GM21526 (cell line): ENCODE results near the gene PBX4.

Experiments used
- ATAC-seq: cut with Tn5 transposase; IDR thresholded peaks from one replicate; pipeline ENCODE4 v1.9.1; 2021; ENCODE audit warnings: moderate library complexity; ENCODE audit not compliant: unreplicated experiment, low FRiP score

PBX4 gene

DNA sequence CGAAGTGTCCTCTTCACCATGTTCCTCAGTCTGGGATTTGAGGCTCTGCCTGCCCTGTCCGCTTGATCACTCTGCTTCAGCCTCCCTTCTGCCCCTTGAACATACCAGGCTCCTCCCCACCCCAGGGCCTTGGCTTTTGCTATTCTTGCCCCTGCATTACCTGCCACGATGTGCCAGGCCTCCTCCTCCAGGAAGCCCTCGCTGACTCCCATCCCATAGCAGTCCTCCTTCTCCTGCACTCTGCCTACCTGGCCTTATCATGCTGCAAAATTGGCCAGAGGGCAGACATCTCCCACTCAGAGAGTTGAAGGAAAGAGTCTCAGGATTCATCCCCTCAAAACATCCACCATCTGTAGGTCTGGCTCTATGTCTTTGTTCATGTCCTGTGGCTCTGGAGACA lies 87.6 kb downstream of the PBX4 start:
- ATAC-seq, result no peak

DNA sequence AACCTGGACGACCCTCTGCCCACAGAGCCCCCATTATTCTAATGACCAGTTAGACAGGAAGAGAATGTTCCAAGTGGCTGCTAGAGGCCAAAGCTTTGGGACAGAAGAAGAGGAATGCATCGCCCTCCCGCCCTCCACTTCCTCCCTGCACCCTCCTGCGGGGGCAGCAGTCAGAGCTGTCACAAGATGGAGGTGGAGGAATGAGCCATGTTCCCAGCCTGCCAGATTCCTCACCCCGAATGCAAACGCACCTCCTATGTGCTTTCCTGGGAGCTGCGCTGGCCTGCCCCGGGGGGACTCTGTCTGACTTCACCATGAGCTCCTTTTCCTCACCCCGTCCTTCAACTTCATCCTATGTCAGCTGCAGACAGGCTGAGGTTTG lies 88.1 kb downstream of the PBX4 start:
- ATAC-seq, result no peak

DNA sequence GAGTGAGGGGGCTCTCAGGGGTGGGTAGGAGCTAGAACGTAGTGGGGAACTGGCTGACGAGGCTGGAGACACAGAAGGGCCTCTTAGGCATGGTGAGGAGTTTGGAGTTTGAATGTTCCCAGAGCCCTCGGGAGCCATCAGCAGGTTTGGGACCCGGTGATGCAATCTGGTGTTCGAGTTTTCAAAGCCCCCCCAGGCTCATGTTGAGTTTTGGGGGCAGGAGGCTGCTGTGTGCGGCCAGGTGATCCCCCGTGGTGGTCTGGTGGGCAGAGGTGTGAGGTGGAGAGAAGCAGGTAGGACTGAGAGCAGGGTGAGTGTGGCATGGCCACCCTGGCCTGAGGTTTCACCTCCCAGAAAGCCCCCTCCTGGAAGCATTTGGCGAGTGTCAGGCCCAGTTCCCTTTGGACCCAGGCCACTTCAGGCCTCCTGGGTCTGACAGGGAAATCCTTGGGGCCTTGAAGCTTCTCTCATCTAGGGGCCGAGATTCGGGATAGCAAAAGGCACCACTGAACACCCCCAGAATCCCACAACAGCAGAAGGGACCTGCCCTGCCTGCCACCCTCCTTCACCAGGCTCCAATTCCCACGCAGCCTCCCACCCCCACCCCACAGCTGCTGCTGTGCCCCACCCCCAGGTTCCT lies 88.6 kb downstream of the PBX4 start:
- ATAC-seq, result no peak

DNA sequence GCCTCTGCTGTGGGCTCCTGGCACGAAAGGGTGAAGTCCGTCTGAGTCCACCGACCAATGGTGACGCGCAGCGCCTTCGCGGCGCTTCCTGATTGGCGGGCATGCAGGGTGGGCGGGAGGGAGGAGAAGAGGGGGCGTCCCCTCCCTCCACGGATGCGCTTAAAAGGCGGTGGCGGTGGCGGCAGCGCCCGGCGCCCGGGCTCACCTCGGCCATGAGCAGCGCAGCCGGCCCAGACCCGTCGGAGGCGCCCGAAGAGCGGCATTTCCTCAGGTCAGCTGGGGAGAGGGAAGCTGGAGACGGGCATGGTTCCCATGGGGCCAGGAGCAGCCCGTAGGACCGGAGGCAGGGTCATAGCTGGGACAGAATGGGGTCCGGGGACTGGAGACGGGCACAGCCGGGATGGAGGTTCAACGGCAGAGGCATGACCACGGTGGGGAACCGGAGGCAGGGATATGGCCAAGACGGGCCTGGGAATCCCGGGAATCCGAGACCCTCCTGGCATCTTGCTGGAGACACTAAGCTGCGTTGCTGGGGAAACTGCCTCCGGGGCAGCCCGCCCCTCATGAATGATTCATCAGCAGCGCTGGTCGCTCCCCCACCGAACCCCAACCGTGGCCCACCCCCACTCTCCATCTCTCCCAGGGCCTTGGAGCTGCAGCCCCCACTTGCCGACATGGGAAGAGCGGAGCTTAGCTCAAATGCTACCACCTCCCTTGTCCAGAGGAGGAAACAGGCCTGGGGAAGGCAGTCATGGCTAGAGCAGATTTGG lies 89.6 kb downstream of the PBX4 start, which contains the start of gene YJEFN3:
YJEFN3 (plus strand) TSS at position 191 of the 770 bp plus-strand sequence; CDS start at position 213, 22 bp downstream.
- ATAC-seq, result no peak

DNA sequence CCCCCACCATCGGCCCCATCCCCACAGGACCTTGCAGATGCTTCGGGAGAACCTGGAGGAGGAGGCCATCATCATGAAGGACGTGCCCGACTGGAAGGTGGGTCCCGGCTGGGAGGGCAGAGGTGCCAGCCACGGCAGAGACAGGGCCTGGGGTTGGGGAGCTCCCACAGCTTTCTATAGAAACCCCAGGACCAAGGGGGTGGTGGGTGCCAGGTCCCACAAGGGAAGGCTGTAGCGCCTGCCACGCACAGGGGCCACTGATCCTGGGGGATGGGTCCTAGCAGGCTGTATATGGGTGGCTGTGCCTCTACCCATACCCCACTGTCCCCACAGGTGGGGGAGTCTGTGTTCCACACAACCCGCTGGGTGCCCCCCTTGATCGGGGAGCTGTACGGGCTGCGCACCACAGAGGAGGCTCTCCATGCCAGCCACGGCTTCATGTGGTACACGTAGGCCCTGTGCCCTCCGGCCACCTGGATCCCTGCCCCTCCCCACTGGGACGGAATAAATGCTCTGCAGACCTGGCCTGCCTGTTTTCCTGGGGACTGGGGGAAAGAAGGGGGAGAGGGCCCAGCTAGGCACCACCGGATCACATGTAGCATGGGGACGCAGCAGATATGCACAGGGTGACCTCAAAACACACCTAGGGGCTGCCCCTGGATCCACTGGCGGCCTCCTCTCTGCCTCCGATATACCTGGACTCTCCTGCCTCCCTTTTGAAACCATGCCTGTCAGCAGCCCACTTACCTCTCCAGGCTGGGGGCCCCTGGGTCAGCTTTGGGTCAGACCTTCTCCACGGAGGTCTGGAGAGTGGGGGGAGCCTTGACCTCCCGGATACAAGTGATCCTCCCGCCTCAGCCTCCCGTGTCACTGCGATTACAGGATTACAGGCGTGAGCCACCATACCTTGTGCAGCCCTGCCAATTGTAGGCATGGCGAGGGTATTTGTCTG lies 90.5 kb downstream of the PBX4 start:
- no peak for ATAC-seq

DNA sequence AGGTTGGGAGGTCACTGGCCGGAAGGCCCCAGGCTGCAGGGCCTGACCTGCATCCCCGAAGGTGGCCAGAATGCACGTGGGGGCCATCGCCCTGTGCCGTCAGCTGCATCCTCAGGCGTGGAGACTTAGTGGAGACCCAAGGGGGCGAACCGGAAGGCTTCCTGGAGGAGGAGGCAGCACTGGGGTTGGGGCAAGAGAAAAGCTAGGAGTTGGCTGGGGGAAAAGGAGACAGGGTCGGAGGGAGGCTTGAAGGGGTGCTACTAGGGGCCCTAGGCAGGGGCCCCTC lies 91.2 kb downstream of the PBX4 start:
- no peak for ATAC-seq

DNA sequence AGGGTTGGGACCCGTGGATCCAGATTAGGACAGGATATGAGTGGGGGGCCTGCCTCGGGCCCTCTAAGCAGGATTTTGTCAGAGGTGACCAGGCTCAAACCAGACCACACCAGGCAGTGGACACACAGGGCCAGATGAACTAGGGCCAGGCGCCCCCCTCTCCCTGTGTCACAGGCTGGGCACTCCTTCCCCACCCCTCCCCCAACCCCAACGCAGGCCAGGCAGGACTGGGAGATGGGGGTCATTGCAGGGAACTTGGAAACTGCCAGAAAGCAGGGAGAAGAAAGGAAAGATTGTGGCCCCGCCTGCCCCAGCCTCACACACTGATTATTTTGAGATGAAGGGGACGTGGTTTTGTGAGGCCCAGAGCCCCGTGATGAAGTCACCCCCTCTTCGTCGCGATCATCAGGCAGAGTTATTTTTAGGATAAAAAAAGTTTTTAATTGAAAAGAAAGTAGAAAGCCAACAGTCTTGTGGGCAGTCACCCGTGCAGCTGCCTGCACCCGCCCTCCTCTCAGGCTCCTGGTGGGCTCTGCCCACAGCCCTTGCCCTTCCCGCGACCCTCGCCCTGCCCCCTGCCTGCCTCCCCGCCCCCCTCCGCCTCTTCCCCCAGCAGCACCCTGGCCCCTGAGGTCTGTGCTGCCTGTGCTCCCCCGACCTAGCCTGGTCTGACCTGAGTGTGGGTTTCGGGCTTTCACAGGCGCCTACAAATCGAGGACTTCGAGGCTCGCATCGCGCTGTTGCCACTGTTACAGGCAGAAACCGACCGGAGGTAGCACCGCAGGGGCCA lies 91.7 kb downstream of the PBX4 start:
- ATAC-seq, result no peak

DNA sequence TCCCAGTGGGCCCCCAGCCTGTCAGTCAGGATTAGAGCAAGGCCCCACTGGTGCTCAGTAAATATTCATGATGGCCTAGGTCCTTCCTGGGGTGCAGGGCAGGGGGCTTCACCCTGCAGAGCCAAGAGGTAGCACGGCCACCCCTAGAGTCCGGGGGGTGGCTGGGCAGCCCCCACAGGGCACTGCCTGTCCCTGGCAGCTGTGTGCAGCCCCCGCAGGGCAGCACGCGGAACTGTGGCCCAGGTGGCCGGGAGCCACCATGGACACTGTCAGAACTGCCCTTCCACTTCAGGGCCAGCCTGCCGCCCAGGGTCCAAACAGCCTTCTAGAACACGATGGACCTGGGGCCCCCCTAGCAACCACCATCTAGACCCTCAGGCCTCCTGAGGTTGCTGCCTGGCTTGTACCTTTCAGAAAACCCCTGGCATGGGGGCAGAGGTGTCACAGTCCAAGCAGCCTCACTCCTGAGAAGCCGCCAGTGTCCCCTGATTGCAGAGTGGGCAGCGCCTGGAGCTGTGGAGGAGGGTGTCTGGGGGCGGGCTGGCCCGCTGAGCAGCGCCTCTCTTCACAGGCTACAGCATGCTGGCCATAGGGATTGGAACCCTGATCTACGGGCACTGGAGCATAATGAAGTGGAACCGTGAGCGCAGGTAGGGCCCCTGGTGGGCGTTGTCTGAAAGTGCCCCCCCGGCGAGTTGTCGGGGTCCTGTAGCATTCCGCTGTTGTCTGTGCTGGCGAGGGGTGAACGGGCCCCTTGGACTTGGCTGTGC lies 92.7 kb downstream of the PBX4 start:
- no peak for ATAC-seq

DNA sequence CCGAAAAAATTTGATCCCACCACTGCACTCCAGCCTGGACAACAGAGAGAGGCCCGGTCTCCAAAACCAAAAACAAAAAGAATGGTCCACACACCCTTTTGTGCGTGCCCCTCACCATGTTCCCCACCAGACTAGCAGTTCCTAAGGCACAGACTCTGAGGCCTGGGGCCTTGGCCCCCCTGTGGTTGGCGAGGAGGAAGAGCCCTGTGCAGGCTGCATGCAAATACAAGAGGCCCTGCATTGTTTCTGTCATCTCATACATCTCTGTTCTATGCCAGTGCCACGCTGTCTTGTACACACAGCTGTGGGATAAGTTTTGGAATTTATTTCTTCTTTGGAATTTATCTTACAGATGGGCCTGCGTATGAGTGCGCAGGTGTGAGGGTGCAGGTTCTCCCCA lies 94.4 kb downstream of the PBX4 start:
- no peak for ATAC-seq

DNA sequence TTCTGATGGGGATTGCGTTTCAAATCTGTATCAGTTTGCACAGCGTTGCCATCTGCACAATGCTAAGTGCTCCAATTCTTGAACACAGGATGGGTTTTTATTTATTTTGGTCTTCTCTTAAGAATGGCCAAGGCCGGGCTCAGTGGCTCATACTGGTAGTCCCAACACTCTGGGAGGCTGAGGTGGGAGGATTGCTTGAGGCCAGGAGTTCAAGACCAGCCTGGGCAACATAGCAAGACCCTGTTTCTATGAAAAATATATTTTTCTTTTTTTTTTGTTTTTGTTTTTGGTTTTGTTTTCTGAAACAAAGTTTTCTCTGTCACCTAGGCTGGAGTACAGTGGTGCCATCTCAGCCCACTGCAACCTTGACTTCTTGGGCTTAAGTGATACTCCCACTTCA lies 95.3 kb downstream of the PBX4 start:
- ATAC-seq, result no peak

DNA sequence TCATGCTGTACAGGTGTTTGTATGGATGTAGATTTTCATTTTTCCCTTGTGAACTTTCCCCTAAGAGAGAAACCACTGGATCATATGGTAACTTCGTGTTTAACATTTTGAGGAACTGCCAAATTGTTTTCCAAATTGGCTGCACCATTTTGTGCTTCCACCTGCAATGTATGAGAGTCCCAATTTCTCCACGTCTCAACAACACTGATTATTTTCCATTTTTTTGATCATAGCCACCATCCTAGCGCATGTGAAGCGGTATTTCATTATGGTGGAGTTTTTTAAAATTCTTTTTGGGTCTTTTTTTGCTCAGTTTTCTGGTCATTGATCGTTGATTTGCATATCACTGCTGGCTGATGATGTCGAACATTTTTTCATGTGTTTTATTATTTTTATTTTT lies 97.5 kb downstream of the PBX4 start:
- ATAC-seq, result no peak

DNA sequence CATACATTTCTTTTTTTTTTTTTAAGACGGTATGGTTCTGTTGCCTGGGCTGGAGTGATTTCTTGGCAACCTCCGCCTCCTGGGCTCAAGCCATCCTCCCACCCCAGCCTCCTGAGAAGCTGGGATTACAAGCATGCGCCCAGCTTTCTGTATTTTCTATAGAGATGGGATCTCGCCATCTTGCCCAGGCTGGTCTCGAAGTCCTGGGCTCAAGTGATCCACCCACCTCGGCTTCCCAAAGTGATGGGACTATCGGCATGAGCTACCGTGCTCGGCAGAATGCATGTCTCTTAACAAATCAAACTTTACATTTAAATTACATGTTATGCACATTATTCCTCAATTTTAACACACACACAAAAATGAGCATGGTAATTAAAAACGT lies 101.3 kb downstream of the PBX4 start:
- no peak for ATAC-seq

DNA sequence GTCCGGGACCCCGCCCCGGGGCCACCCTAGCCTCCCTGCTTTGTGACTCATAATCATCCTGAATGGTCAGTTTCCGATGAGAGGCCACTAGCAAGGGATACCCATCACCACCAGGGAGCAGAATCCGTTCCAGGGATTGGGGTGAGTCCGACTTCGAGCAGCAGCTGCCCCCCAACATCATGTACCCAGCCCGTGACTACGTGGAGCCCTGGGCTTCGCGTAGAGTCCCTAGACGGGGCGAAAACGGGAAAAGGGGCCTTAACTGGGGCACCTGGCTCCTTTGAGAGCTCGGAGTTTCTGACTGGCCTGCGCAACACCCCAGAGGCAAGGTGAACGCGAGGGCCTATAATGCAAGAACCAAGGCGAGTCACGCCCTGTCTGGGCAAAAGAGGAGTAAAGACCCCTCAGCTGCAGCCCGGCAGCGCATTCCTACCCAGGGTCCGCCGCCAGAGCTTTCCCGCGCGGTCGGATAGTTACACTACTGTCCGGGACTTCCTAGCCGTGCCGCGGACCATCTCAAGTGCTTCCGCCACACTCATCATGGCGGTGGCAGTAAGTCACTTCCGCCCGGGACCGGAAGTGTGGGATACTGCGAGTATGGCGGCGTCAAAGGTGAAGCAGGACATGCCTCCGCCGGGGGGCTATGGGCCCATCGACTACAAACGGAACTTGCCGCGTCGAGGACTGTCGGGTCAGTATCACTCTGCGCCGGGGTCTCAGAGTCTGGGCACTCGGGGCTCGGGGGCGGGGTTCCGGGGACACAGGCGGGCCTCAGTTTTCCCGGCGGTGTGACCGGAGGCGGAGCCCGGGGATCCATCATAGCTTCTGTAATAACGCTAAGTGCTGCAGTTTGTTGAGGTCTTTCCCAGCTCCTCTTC lies 102.6 kb downstream of the PBX4 start, which contains the start of gene NDUFA13:
NDUFA13 (plus strand) TSS at position 584 of the 878 bp plus-strand sequence; CDS start at position 598, 14 bp downstream.
- ATAC-seq, result peak; percentile 77

DNA sequence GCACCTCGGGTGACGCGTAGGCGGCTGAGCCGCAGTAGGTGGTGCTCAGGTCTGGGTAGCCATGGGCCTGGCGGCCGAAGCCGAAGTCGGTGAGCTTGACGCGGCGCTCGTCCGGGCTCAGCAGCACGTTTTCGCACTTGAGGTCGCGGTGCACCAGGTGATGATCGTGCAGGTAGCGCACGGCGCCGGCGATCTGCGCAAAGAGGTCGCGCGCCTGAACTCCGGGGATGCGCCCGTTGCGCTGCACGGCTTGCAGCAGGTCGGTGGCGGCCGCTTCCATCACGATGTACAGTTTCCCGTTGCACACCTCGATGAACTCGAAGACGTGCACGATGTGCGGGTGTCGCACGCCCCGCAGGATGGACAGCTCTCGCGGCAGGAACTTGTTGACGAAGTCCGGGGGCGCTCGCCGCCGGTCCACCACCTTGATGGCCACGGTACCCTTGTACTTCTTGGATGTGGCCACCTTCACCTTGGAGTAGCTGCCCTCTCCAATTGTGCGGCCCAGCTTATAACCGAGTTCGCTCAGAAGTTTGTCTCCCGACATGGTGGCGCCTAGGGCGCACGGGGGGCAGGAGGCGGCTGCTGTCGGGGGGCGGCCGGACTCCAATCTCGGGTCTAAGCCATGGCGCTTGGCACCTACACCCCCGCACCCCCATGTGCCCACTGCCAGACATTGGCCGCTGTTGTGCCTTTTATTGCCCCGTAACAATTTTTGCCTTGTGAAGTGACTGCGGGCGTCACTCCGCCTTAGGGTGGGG lies 103.4 kb downstream of the PBX4 start, which contains the start of gene TSSK6:
TSSK6 (minus strand) TSS at position 668 of the 761 bp plus-strand sequence; CDS start at position 547, 121 bp downstream.
- no peak for ATAC-seq

DNA sequence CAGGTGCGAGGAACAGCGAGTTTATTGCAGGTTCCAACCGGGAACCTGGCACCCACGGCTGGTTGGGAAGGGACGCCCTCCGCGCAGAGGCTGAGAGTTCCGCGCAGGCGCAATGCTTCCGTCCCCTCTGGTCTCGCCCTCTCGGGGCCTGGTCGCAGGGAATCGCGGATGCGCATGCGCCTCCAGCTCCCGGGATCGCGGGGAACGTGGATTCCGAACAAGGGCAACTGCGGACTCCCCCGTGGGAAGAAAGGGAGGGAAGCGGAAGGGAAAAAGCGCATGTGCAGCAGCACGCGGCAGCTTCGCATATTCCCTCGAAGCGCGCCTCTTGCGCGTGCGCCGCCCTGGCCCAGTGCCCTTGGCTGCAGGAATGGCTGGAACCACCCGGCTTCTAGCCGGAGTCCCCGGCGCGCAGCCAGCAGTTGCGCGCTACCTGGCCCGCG lies 104.3 kb downstream of the PBX4 start:
- ATAC-seq, result no peak

DNA sequence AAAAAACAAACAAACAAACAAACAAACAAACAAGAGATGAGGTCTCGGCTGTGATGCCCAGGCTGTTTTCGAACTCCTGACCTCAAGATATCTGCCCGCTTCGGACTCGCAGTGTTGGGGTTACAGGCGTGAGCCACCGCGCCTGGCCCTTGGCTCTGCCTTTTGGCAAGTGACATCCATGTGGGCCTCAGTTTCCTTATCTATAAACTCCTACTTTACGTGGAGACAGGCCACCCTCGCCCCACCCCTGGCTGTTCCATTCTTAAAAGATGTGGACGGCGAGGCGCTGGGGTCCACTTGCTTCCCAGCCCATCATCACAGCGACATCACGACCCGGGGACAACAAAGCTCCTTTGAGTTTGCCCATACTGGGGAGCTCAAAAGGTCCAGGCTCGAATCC lies 104.8 kb downstream of the PBX4 start:
- no peak for ATAC-seq
